ENCODE measurements around the gene PMIS2. TPM values are rescaled to one million over a fixed set of nuclear protein-coding genes. Genes with fewer than 3 reads are reported as not detected.

PMIS2 gene
- total RNA-seq, 1 experiment from 2014 or later: not detected

- no peaks in the 10 kb centered on the region for H3K36me3 ChIP-seq
- no peak overlapping the region for H3K4me3 ChIP-seq
- peaks cover 19% of the 10 kb centered on the region for H3K9me3 ChIP-seq
- H3K27me3 ChIP-seq: no peaks in the 10 kb centered on the region
- no peak for DNase-seq
Observed at GRCh38 chr19:35608251-35608650, 22.3 kb downstream of the PMIS2 start.

- no peak for DNase-seq
- Histone ChIP-seq H3K27me3 (no peaks in the 10 kb centered on the region), H3K36me3 (peaks cover 7% of the 10 kb centered on the region; the same call in 1 of the 2 replicates), H3K4me3 (no peak overlapping the region), H3K9me3 (peaks cover 19% of the 10 kb centered on the region)
Observed at GRCh38 chr19:35609851-35610353, 23.9 kb downstream of the PMIS2 start.

GRCh38 chr19:35612224-35612558, 26.2 kb downstream of the PMIS2 start:
- peaks cover 13% of the 10 kb centered on the region for H3K9me3 ChIP-seq
- H3K27me3 ChIP-seq: no peaks in the 10 kb centered on the region
- no peak for DNase-seq
- peaks cover 10% of the 10 kb centered on the region; the same call in 1 of the 2 replicates for H3K36me3 ChIP-seq
- H3K4me3 ChIP-seq: peak overlapping the region; percentile 66

- peaks cover 8% of the 10 kb centered on the region for H3K9me3 ChIP-seq
- peaks cover 10% of the 10 kb centered on the region; the same call in 1 of the 2 replicates for H3K36me3 ChIP-seq
- DNase-seq: peak; percentile 93
- H3K27me3 ChIP-seq: no peaks in the 10 kb centered on the region
- peak within 1 kb of the TSS; percentile 66 for H3K4me3 ChIP-seq
Observed at GRCh38 chr19:35612559-35613321, 26.8 kb downstream of the PMIS2 start, which contains the start of gene HAUS5. TSS of gene HAUS5 (plus strand) at chr19:35612735. CDS start at chr19:35612795, 60 bp downstream.

- Histone ChIP-seq H3K27me3 (no peaks in the 10 kb centered on the region), H3K4me3 (no peak overlapping the region)
- no peak for DNase-seq
Observed at GRCh38 chr19:35613574-35613973, 27.6 kb downstream of the PMIS2 start.

GRCh38 chr19:35615036-35615435, 29.1 kb downstream of the PMIS2 start:
- no peak overlapping the region for H3K4me3 ChIP-seq
- no peaks in the 10 kb centered on the region for H3K9me3 ChIP-seq

More at GRCh38 chr19:35613574-35613973, 27.6 kb downstream of the PMIS2 start:
- Histone ChIP-seq H3K9me3 (peaks cover 1% of the 10 kb centered on the region; the same call in 1 of the 2 replicates), H3K36me3 (peaks cover 10% of the 10 kb centered on the region; the same call in 1 of the 2 replicates)

GRCh38 chr19:35618857-35619256, 32.9 kb downstream of the PMIS2 start:
- no peak for DNase-seq
- no peaks in the 10 kb centered on the region for H3K9me3 ChIP-seq
- H3K27me3 ChIP-seq: no peaks in the 10 kb centered on the region
- peaks cover 8% of the 10 kb centered on the region; the same call in 1 of the 2 replicates for H3K36me3 ChIP-seq
- no peak overlapping the region for H3K4me3 ChIP-seq

More at GRCh38 chr19:35615036-35615435, 29.1 kb downstream of the PMIS2 start:
- Histone ChIP-seq H3K27me3 (no peaks in the 10 kb centered on the region), H3K36me3 (peaks cover 10% of the 10 kb centered on the region; the same call in 1 of the 2 replicates)
- DNase-seq: no peak

GRCh38 chr19:35619290-35619923, 33.4 kb downstream of the PMIS2 start:
- Histone ChIP-seq H3K4me3 (no peak overlapping the region), H3K27me3 (no peaks in the 10 kb centered on the region), H3K36me3 (peaks cover 3% of the 10 kb centered on the region; the same call in 1 of the 2 replicates), H3K9me3 (no peaks in the 10 kb centered on the region)
- DNase-seq: no peak

- no peak for DNase-seq
- Histone ChIP-seq H3K4me3 (no peak overlapping the region), H3K36me3 (peaks cover 3% of the 10 kb centered on the region; the same call in 1 of the 2 replicates), H3K27me3 (no peaks in the 10 kb centered on the region), H3K9me3 (no peaks in the 10 kb centered on the region)
Observed at GRCh38 chr19:35620001-35620400, 34.0 kb downstream of the PMIS2 start.

GRCh38 chr19:35621708-35622107, 35.7 kb downstream of the PMIS2 start:
- H3K4me3 ChIP-seq: no peak overlapping the region
- no peaks in the 10 kb centered on the region for H3K27me3 ChIP-seq
- no peaks in the 10 kb centered on the region for H3K9me3 ChIP-seq
- DNase-seq: no peak
- H3K36me3 ChIP-seq: no peaks in the 10 kb centered on the region; the same call in none of the 2 replicates

- Histone ChIP-seq H3K27me3 (no peaks in the 10 kb centered on the region), H3K36me3 (no peaks in the 10 kb centered on the region; the same call in none of the 2 replicates), H3K4me3 (no peak overlapping the region), H3K9me3 (no peaks in the 10 kb centered on the region)
- no peak for DNase-seq
Observed at GRCh38 chr19:35622750-35623149, 36.8 kb downstream of the PMIS2 start.

GRCh38 chr19:35623327-35624010, 37.5 kb downstream of the PMIS2 start:
- Histone ChIP-seq H3K36me3 (no peaks in the 10 kb centered on the region; the same call in none of the 2 replicates), H3K27me3 (no peaks in the 10 kb centered on the region), H3K9me3 (no peaks in the 10 kb centered on the region), H3K4me3 (no peak overlapping the region)
- DNase-seq: no peak

GRCh38 chr19:35628264-35628564, 42.2 kb downstream of the PMIS2 start:
- no peak for DNase-seq
- Histone ChIP-seq H3K4me3 (peak overlapping the region; percentile 96), H3K36me3 (peaks cover 29% of the 10 kb centered on the region)

GRCh38 chr19:35628565-35629331, 42.8 kb downstream of the PMIS2 start, which contains the start of gene RBM42:
TSS of gene RBM42 (plus strand) at chr19:35629036. CDS start at chr19:35629154, 118 bp downstream.
- H3K4me3 ChIP-seq: peak within 1 kb of the TSS; percentile 96
- peaks cover 34% of the 10 kb centered on the region for H3K36me3 ChIP-seq
- no peaks in the 10 kb centered on the region for H3K27me3 ChIP-seq
- no peaks in the 10 kb centered on the region for H3K9me3 ChIP-seq
- DNase-seq: peak; percentile 98

More at GRCh38 chr19:35628264-35628564, 42.2 kb downstream of the PMIS2 start:
- H3K27me3 ChIP-seq: no peaks in the 10 kb centered on the region
- no peaks in the 10 kb centered on the region for H3K9me3 ChIP-seq

- H3K9me3 ChIP-seq: no peaks in the 10 kb centered on the region
- H3K4me3 ChIP-seq: peak overlapping the region; percentile 96
- H3K27me3 ChIP-seq: no peaks in the 10 kb centered on the region
- DNase-seq: no peak
- H3K36me3 ChIP-seq: peaks cover 39% of the 10 kb centered on the region
Observed at GRCh38 chr19:35629332-35629633, 43.3 kb downstream of the PMIS2 start.

GRCh38 chr19:35633727-35634440, 47.9 kb downstream of the PMIS2 start:
- H3K4me3 ChIP-seq: no peak overlapping the region
- H3K9me3 ChIP-seq: no peaks in the 10 kb centered on the region
- DNase-seq: no peak
- H3K27me3 ChIP-seq: no peaks in the 10 kb centered on the region
- H3K36me3 ChIP-seq: peaks cover 68% of the 10 kb centered on the region
